Uterus (tissue), 4 donors: ENCODE results near the gene ADCY5. TPM values are rescaled to one million over a fixed set of nuclear protein-coding genes. Genes with fewer than 3 reads are reported as not detected.

ENCODE experiments used
- DNase-seq, 2 donors: peaks; one replicate each; pipeline ENCODE4 v3.0.0-alpha.2; 2019 to 2020
- H3K27ac ChIP-seq, 2 donors: fragments of 200-600 bp; sonication (generic); 1 replicate in 1 of 2; 2 replicates in 1 of 2; pipeline ENCODE4 v1.5.1; 2016 to 2018
- H3K27me3 ChIP-seq, 2 donors: fragments of 200-600 bp; sonication (generic); one replicate each; pipeline ENCODE4 v1.5.1; 2018 to 2019; ENCODE audit warnings: control low read depth in 1 of 2
- H3K36me3 ChIP-seq, 2 donors: fragments of 200-600 bp; sonication (generic); one replicate each; pipeline ENCODE4 v1.5.1; 2019; ENCODE audit warnings: control low read depth in 1 of 2
- H3K4me1 ChIP-seq, 2 donors: fragments of 200-600 bp; sonication (generic); one replicate each; pipeline ENCODE4 v1.5.1; 2018 to 2019; ENCODE audit warnings: control low read depth in 1 of 2
- H3K4me3 ChIP-seq, 2 donors: fragments of 200-600 bp; sonication (generic); 1 replicate in 1 of 2; 2 replicates in 1 of 2; pipeline ENCODE4 v1.5.1; 2018 to 2019; ENCODE audit warnings: mild to moderate bottlenecking in 1 of 2
- H3K9me3 ChIP-seq, 2 donors: fragments of 200-600 bp; sonication (generic); one replicate each; pipeline ENCODE4 v1.5.1; 2019; ENCODE audit warnings: control low read depth in 1 of 2
- POLR2A ChIP-seq, 2 donors: fragments of 450-650 bp; IDR thresholded peaks; one replicate each; pipeline ENCODE4 v1.6.1; 2016; ENCODE audit warnings: antibody characterized with exemption in 2 of 2, mild to moderate bottlenecking in 1 of 2, moderate library complexity in 1 of 2
- intact Hi-C: fragments of 100-400 bp; cut with DNase I; formaldehyde crosslinking; loops from one replicate; pipeline ENCODE4 v1.15.1; 2023; ENCODE audit warnings: low total_unique reads
- total RNA-seq, 4 donors: library from RNA; depleted of rRNA in 3 of 4; stranded (reverse); fragments of >200 nt in 3 of 4; gene quantifications; one replicate each; pipeline versions ENCODE4 v1.1.0 to v1.2.4, GENCODE V29; 2014 to 2023
- TF ChIP-seq, protein P1 (sequence below), 4 experiments: fragments of 200-600 bp in 2 of 4; fragments of 450-650 bp in 2 of 4; sonication (generic) in 2 of 4; IDR thresholded peaks; one replicate each; pipeline ENCODE4 v1.5.1; 2016 to 2019; ENCODE audit warnings: antibody characterized with exemption in 4 of 4, mild to moderate bottlenecking in 2 of 4, moderate library complexity in 1 of 4
- donor health status: DM: yes; HTN: yes; CAD: no.

Gene ADCY5
- total RNA-seq, 4 donors from 2014 or later = 21.1 to 43.5 (median 34.7) TPM

GRCh38 chr3:123314359-123315270 is 134.3 kb downstream of the ADCY5 start:
- Histone ChIP-seq H3K4me3 (no peak overlapping the region), H3K4me1 (no peaks in the 10 kb centered on the region), H3K27ac (no peak overlapping the region), H3K36me3 (no peaks in the 10 kb centered on the region), H3K27me3 (no peaks in the 10 kb centered on the region), H3K9me3 (no peaks in the 10 kb centered on the region)
- DNase-seq = no peak
- intact Hi-C loops = no loop called here
- TF ChIP-seq POLR2A (IDR thresholded peaks at IDR 0.05) = no peak
- TF ChIP-seq, protein P1, sequence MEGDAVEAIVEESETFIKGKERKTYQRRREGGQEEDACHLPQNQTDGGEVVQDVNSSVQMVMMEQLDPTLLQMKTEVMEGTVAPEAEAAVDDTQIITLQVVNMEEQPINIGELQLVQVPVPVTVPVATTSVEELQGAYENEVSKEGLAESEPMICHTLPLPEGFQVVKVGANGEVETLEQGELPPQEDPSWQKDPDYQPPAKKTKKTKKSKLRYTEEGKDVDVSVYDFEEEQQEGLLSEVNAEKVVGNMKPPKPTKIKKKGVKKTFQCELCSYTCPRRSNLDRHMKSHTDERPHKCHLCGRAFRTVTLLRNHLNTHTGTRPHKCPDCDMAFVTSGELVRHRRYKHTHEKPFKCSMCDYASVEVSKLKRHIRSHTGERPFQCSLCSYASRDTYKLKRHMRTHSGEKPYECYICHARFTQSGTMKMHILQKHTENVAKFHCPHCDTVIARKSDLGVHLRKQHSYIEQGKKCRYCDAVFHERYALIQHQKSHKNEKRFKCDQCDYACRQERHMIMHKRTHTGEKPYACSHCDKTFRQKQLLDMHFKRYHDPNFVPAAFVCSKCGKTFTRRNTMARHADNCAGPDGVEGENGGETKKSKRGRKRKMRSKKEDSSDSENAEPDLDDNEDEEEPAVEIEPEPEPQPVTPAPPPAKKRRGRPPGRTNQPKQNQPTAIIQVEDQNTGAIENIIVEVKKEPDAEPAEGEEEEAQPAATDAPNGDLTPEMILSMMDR (IDR thresholded peaks at IDR 0.05) = no peak

GRCh38 chr3:123313889-123314288 is 135.0 kb downstream of the ADCY5 start:
- TF ChIP-seq, protein P1 (IDR thresholded peaks at IDR 0.05) = no peak
- TF ChIP-seq POLR2A (IDR thresholded peaks at IDR 0.05) = no peak
- H3K27ac ChIP-seq = no peak overlapping the region
- intact Hi-C loops = no loop called here

GRCh38 chr3:123312331-123313265 is 136.3 kb downstream of the ADCY5 start:
- Histone ChIP-seq H3K4me1 (no peaks in the 10 kb centered on the region), H3K36me3 (no peaks in the 10 kb centered on the region), H3K27me3 (no peaks in the 10 kb centered on the region), H3K4me3 (no peak overlapping the region), H3K9me3 (no peaks in the 10 kb centered on the region), H3K27ac (no peak overlapping the region)
- intact Hi-C loops = no loop called here
- no peak for TF ChIP-seq POLR2A (IDR thresholded peaks at IDR 0.05)
- TF ChIP-seq, protein P1 (IDR thresholded peaks at IDR 0.05) = no peak
- DNase-seq = no peak

More at GRCh38 chr3:123313889-123314288, 135.0 kb downstream of the ADCY5 start:
- Histone ChIP-seq H3K27me3 (no peaks in the 10 kb centered on the region), H3K4me1 (no peaks in the 10 kb centered on the region), H3K36me3 (no peaks in the 10 kb centered on the region), H3K9me3 (no peaks in the 10 kb centered on the region), H3K4me3 (no peak overlapping the region)
- DNase-seq = no peak

- intact Hi-C loops = no loop called here
- no peak for DNase-seq
Observed at GRCh38 chr3:123311201-123311600, 137.7 kb downstream of the ADCY5 start.

More at GRCh38 chr3:123311201-123311600, 137.7 kb downstream of the ADCY5 start:
- Histone ChIP-seq H3K4me3 (no peak overlapping the region), H3K36me3 (no peaks in the 10 kb centered on the region), H3K27ac (no peak overlapping the region), H3K27me3 (no peaks in the 10 kb centered on the region), H3K9me3 (no peaks in the 10 kb centered on the region), H3K4me1 (no peaks in the 10 kb centered on the region)
- TF ChIP-seq POLR2A (IDR thresholded peaks at IDR 0.05) = no peak
- TF ChIP-seq, protein P1 (IDR thresholded peaks at IDR 0.05) = no peak
